MCF 10A (cell line): ENCODE data around the gene GPC3. TPM values are rescaled to one million over a fixed set of nuclear protein-coding genes. Genes with fewer than 3 reads are reported as not detected.

Experiments used
- BruUV-seq: library from RNA; stranded (reverse); fragments of 400-500 nt; replicated peaks from 2 replicates; lab custom pipeline; 2021; lab: Mats Ljungman, UMichigan
- CTCF ChIA-PET: fragments of 300-600 bp; sonication (Branson Sonifier 250); formaldehyde crosslinking; extraction: SDS; loops from one replicate; lab custom pipeline; 2021; ENCODE audit warnings: antibody characterized with exemption, inconsistent platforms; lab: Yijun Ruan, JAX
- POLR2A ChIA-PET: fragments of 300-600, 350-650 bp; sonication (Branson Sonifier 250); formaldehyde crosslinking; extraction: SDS; loops from one replicate; lab custom pipeline; 2020; ENCODE audit warnings: antibody characterized with exemption, inconsistent platforms; lab: Yijun Ruan, JAX
- DNase-seq: peaks from one replicate; pipeline ENCODE4 v3.0.0-alpha.2; 2018; ENCODE audit not compliant: unreplicated experiment
- H3K27ac Mint-ChIP-seq: one replicate; pipeline ENCODE4 v1.8.0; 2022; ENCODE audit warnings: mild to moderate bottlenecking, low read depth, mixed read lengths; ENCODE audit not compliant: unreplicated experiment
- H3K27me3 Mint-ChIP-seq: one replicate; pipeline ENCODE4 v1.8.0; 2022; ENCODE audit warnings: mixed read lengths; ENCODE audit not compliant: insufficient read depth, unreplicated experiment
- H3K36me3 Mint-ChIP-seq: one replicate; pipeline ENCODE4 v1.8.0; 2022; ENCODE audit warnings: mild to moderate bottlenecking, moderate library complexity, mixed read lengths; ENCODE audit not compliant: insufficient read depth, unreplicated experiment
- H3K4me1 Mint-ChIP-seq: one replicate; pipeline ENCODE4 v1.8.0; 2022; ENCODE audit warnings: mixed read lengths; ENCODE audit not compliant: insufficient read depth, unreplicated experiment
- H3K4me3 Mint-ChIP-seq: one replicate; pipeline ENCODE4 v1.8.0; 2022; ENCODE audit warnings: mild to moderate bottlenecking, moderate library complexity, mixed read lengths; ENCODE audit not compliant: unreplicated experiment
- H3K9me3 Mint-ChIP-seq: one replicate; pipeline ENCODE4 v1.8.0; 2022; ENCODE audit warnings: mixed read lengths; ENCODE audit not compliant: unreplicated experiment
- CTCF ChIP-seq: fragments of 200-600 bp; IDR thresholded peaks from one replicate; pipeline ENCODE4 v1.8.0; 2022; ENCODE audit warnings: antibody characterized with exemption, mild to moderate bottlenecking; ENCODE audit not compliant: unreplicated experiment
- intact Hi-C: fragments of 100-400 bp; cut with micrococcal nuclease; formaldehyde crosslinking; loops from 2 replicates; pipeline ENCODE4 v1.14.1; 2022
- total RNA-seq: library from RNA; stranded (reverse); gene quantifications from 2 replicates; pipeline ENCODE4 v1.2.3, GENCODE V29; 2022

The GPC3 gene
- total RNA-seq, 1 experiment from 2014 or later: 0.37 TPM

- Mint-ChIP-seq H3K27ac (no peak overlapping the region), H3K9me3 (peaks cover 9% of the 10 kb centered on the region), H3K36me3 (no peaks in the 10 kb centered on the region), H3K4me3 (no peak overlapping the region), H3K4me1 (no peaks in the 10 kb centered on the region), H3K27me3 (peaks cover 34% of the 10 kb centered on the region)
- intact Hi-C loops: no loop called here
- no TSS peak for BruUV-seq
- ChIA-PET CTCF (interaction anchor here (0.6 kb wide), 1 partner anchor 8 kb away, joined by 3 read pairs; no protein-coding TSS in a partner anchor), POLR2A (no interaction called here)
- TF ChIP-seq CTCF: no peak
- DNase-seq: no peak
These were observed 414.8 kb downstream of the GPC3 start for GRCh38 chrX:133570549-133570948.

GRCh38 chrX:133569217-133569616, 416.2 kb downstream of the GPC3 start:
- no TSS peak for BruUV-seq
- POLR2A ChIA-PET: no interaction called here
- H3K4me1 Mint-ChIP-seq: no peaks in the 10 kb centered on the region

GRCh38 chrX:133568109-133568508, 417.3 kb downstream of the GPC3 start:
- Mint-ChIP-seq H3K4me3 (no peak overlapping the region), H3K36me3 (no peaks in the 10 kb centered on the region), H3K27me3 (peaks cover 45% of the 10 kb centered on the region), H3K27ac (no peak overlapping the region), H3K9me3 (peaks cover 9% of the 10 kb centered on the region), H3K4me1 (no peaks in the 10 kb centered on the region)
- DNase-seq: no peak
- POLR2A ChIA-PET: no interaction called here
- intact Hi-C loops: no loop called here
- TF ChIP-seq CTCF: no peak
- CTCF ChIA-PET: no interaction called here
- no TSS peak for BruUV-seq

More at GRCh38 chrX:133569217-133569616, 416.2 kb downstream of the GPC3 start:
- TF ChIP-seq CTCF: no peak
- H3K27me3 Mint-ChIP-seq: peaks cover 43% of the 10 kb centered on the region
- H3K36me3 Mint-ChIP-seq: no peaks in the 10 kb centered on the region
- CTCF ChIA-PET: interaction anchor here (0.5 kb wide), 1 partner anchor 455 kb away, joined by 3 read pairs; no protein-coding TSS in a partner anchor
- no peak for DNase-seq
- intact Hi-C loops: no loop called here
- peaks cover 9% of the 10 kb centered on the region for H3K9me3 Mint-ChIP-seq
- H3K27ac Mint-ChIP-seq: no peak overlapping the region
- no peak overlapping the region for H3K4me3 Mint-ChIP-seq

- intact Hi-C loops: no loop called here
- TF ChIP-seq CTCF: no peak
- no peak overlapping the region for H3K27ac Mint-ChIP-seq
- POLR2A ChIA-PET: no interaction called here
- DNase-seq: no peak
- H3K27me3 Mint-ChIP-seq: peaks cover 46% of the 10 kb centered on the region
- no TSS peak for BruUV-seq
- CTCF ChIA-PET: interaction anchor here (0.8 kb wide), 1 partner anchor 23 kb away, joined by 3 read pairs; no protein-coding TSS in a partner anchor
- H3K4me3 Mint-ChIP-seq: no peak overlapping the region
- H3K9me3 Mint-ChIP-seq: peaks cover under 1% of the 10 kb centered on the region
- no peaks in the 10 kb centered on the region for H3K36me3 Mint-ChIP-seq
- H3K4me1 Mint-ChIP-seq: no peaks in the 10 kb centered on the region
These were observed 418.5 kb downstream of the GPC3 start for GRCh38 chrX:133566876-133567275.
